GM12878 (cell line): ENCODE results near the gene ABR. TPM values are rescaled to one million over a fixed set of nuclear protein-coding genes. Genes with fewer than 3 reads are reported as not detected.

Source experiments
- ATAC-seq: fragments of 200-7000 bp; cut with Tn5 transposase; 3 replicates; pipeline ENCODE4 v1.9.1; 2020; ENCODE audit warnings: mild to moderate bottlenecking, moderate library complexity
- BruUV-seq: library from RNA; stranded (reverse); fragments of 400-500 nt; replicated peaks from 2 replicates; lab custom pipeline; 2021; lab: Mats Ljungman, UMichigan
- CTCF ChIA-PET: fragments of 300-600 bp; sonication (Branson Sonifier 250); formaldehyde crosslinking; extraction: SDS; loops from one replicate; lab custom pipeline; 2021; ENCODE audit warnings: inconsistent platforms; lab: Yijun Ruan, JAX
- POLR2A ChIA-PET: fragments of 350-600 bp; formaldehyde crosslinking; extraction: SDS; loops from one replicate; lab custom pipeline; 2021; ENCODE audit warnings: inconsistent platforms; lab: Charles Lee
- RAD21 ChIA-PET: fragments of 300-600 bp; sonication (Branson Sonifier 250); formaldehyde crosslinking; loops from one replicate; lab custom pipeline; 2023; ENCODE audit warnings: antibody characterized with exemption; ENCODE audit not compliant: unreplicated experiment; lab: Charles Lee
- SMC1A ChIA-PET: fragments of 300-600 bp; sonication (Branson Sonifier 250); formaldehyde crosslinking; loops from one replicate; lab custom pipeline; 2023; ENCODE audit not compliant: unreplicated experiment, uncharacterized antibody; lab: Charles Lee
- DNase-seq: peaks from one replicate; pipeline ENCODE4 v3.0.0-alpha.2; 2011; ENCODE audit warnings: low read depth, low spot score
- FAIRE-seq: peaks from 3 replicates; lab custom pipeline; 2011; peaks lifted over from hg19 to GRCh38; lab: Jason Lieb, UNC
- H2AFZ ChIP-seq: 2 replicates; pipeline ENCODE4 v1.6.0; 2011; ENCODE audit warnings: low read depth, low read length, control low read depth; ENCODE audit not compliant: control insufficient read depth
- H3K27ac ChIP-seq: 2 replicates; pipeline ENCODE4 v1.5.1; 2011; ENCODE audit warnings: control low read depth; ENCODE audit not compliant: control insufficient read depth, insufficient read depth
- H3K27me3 ChIP-seq, 2 experiments: replicated peaks in 1 of 2; 2 replicates each; pipeline versions ENCODE4 v1.6.0 to v1.6.1; 2011; ENCODE audit warnings: low read length in 1 of 2; ENCODE audit not compliant: control insufficient read depth in 2 of 2, insufficient read depth in 2 of 2
- H3K36me3 ChIP-seq, 2 experiments: 2 replicates each; pipeline ENCODE4 v1.5.1; 2011; ENCODE audit warnings: low read length in 1 of 2; ENCODE audit not compliant: control insufficient read depth in 2 of 2, insufficient read depth in 2 of 2
- H3K4me1 ChIP-seq: 2 replicates; pipeline ENCODE4 v1.6.1; 2011; ENCODE audit warnings: mild to moderate bottlenecking, low read length, moderate library complexity, mixed read lengths; ENCODE audit not compliant: control insufficient read depth, insufficient read depth
- H3K4me2 ChIP-seq: 2 replicates; pipeline ENCODE4 v1.6.0; 2011; ENCODE audit warnings: control low read depth; ENCODE audit not compliant: control insufficient read depth, insufficient read depth
- H3K4me3 ChIP-seq: fragments of 200-600 bp; sonication (generic); 2 replicates; pipeline ENCODE4 v1.5.1; 2016
- H3K79me2 ChIP-seq: 2 replicates; pipeline ENCODE4 v1.6.0; 2011; ENCODE audit warnings: low read length; ENCODE audit not compliant: control insufficient read depth, insufficient read depth
- H3K9ac ChIP-seq: 2 replicates; pipeline ENCODE4 v1.8.0; 2011; ENCODE audit warnings: low read length, control low read depth, mixed read lengths; ENCODE audit not compliant: control insufficient read depth, insufficient read depth
- H3K9me3 ChIP-seq: replicated peaks from 3 replicates; pipeline ENCODE4 v1.5.1; 2011; ENCODE audit warnings: mild to moderate bottlenecking, low read length; ENCODE audit not compliant: control insufficient read depth, insufficient read depth
- H4K20me1 ChIP-seq: 2 replicates; pipeline ENCODE4 v1.6.0; 2011; ENCODE audit not compliant: control insufficient read depth, insufficient read depth
- ATF7 ChIP-seq: fragments of 450-650 bp; IDR thresholded peaks from 2 replicates; pipeline ENCODE4 v1.6.1; 2016; ENCODE audit warnings: low read depth, mild to moderate bottlenecking
- MYC ChIP-seq: IDR thresholded peaks from 2 replicates; pipeline ENCODE4 v1.6.1; 2011; ENCODE audit warnings: mild to moderate bottlenecking, low read length, moderate library complexity, inconsistent platforms; ENCODE audit not compliant: insufficient read depth, insufficient replicate concordance, insufficient read length, severe bottlenecking
- SUZ12 ChIP-seq: fragments of 200-600 bp; sonication (generic); IDR thresholded peaks from one replicate; pipeline ENCODE4 v1.6.1; 2018; ENCODE audit warnings: antibody characterized with exemption, mild to moderate bottlenecking; ENCODE audit not compliant: unreplicated experiment
- ZBED1 ChIP-seq: IDR thresholded peaks from 2 replicates; pipeline ENCODE4 v1.6.1; 2016; ENCODE audit warnings: borderline replicate concordance
- WGBS: methylation state at CpG from one replicate; pipeline ENCODE4 v1.1.6; 2016; ENCODE audit warnings: low lambda C conversion rate; ENCODE audit not compliant: insufficient replicate concordance, insufficient coverage; ENCODE audit errors: missing lambda C conversion rate; 5-methylcytosine and 5-hydroxymethylcytosine counted together
- in situ Hi-C: fragments of 300-500 bp; cut with MboI; formaldehyde crosslinking; loops from 9 replicates; pipeline ENCODE4 v1.14.3; 2018; ENCODE audit warnings: mixed read lengths
- intact Hi-C: fragments of 100-400 bp; cut with micrococcal nuclease; formaldehyde crosslinking; loops from one replicate; pipeline ENCODE4 v1.14.2; 2022; ENCODE audit not compliant: unreplicated experiment
- polyA plus RNA-seq, 11 experiments: library from polyadenylated mRNA; depleted of rRNA in 4 of 11; unstranded in 6 of 11; stranded (reverse) in 5 of 11; fragments of >200 nt; fragmentation: Nextera tagmentation in 4 of 11; fragmentation: Illumina TruSeq in 1 of 11; extraction: Ambion mirVana in 4 of 11; extraction: Trizol in 1 of 11; gene quantifications; 1 replicate in 1 of 11; 2 replicates in 10 of 11; pipeline versions ENCODE4 v1.2.1 to v1.2.3, GENCODE V29; 2011 to 2016; ENCODE audit warnings: inconsistent platforms in 2 of 11, missing spikeins in 2 of 11, low read depth in 1 of 11
- total RNA-seq, 4 experiments: library from RNA; depleted of rRNA in 3 of 4; stranded (reverse); fragments of >200 nt in 3 of 4; fragmentation: Illumina TruSeq in 1 of 4; extraction: Trizol in 1 of 4; gene quantifications; 2 replicates each; pipeline versions ENCODE4 v1.2.1 to v1.2.3, GENCODE V29; 2013 to 2021
- TF ChIP-seq, protein P1 (sequence below): IDR thresholded peaks from 2 replicates; pipeline ENCODE4 v1.6.1; 2012; ENCODE audit warnings: mild to moderate bottlenecking, low read depth, low read length
- TF ChIP-seq, protein P2 (sequence below): fragments of 450-650 bp; formaldehyde crosslinking; IDR thresholded peaks from 2 replicates; pipeline ENCODE4 v1.5.0; 2022; ENCODE audit warnings: mild to moderate bottlenecking, missing genetic modification characterization

Gene ABR
- total and polyA plus RNA-seq, 10 of the 15 experiments (the other 5 are each of a cell fraction or from before 2014, with no cell fraction given), result 1.4 to 112 (median 30.0) TPM

DNA sequence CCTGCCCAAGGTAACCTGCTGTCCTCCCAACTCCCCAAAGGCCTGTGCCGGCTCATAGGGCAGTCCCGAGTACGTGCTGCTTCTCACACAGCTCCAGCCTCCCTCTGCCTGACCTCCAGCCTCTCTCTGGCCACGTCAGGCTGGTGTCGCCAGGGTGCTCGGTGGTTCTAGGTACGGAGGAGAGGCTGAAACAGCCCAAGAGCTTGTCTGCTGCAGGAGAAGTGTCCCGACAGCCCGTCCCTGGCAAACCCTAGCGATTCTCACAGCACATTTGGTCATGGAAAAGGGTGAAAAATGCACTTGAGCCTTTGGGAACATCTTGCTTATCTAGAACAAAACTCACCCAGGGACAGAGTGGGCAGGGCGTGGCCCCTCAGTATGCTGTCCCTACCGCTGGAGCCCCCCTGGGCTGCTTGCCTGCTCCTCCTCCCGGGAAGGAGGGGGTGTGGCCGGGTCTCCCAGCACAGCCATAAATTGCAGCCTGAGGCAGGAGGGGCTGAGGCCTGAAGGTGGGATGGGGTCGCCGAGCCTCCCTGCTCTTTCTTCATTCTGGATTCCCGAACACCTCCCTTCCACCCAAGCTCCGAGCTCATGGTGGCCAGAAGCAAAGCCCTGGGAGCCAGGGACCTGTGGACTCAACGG, 142.4 kb downstream of the ABR start:
- Histone ChIP-seq H3K27ac (no peak overlapping the region), H3K4me1 (no peaks in the 10 kb centered on the region), H2AFZ (no peak overlapping the region), H3K36me3 (peaks cover 10 to 15% of the 10 kb centered on the region in 2 experiments; a peak in 3 of 4 replicates), H3K9ac (no peak overlapping the region), H3K27me3 (no peaks in the 10 kb centered on the region), H3K4me3 (no peak overlapping the region), H3K79me2 (no peaks in the 10 kb centered on the region), H3K9me3 (no peaks in the 10 kb centered on the region), H3K4me2 (no peak overlapping the region), H4K20me1 (no peaks in the 10 kb centered on the region)
- FAIRE-seq, result no peak
- in situ Hi-C loops, result no loop called here
- intact Hi-C loops, result no loop called here
- BruUV-seq, result no TSS peak
- POLR2A ChIA-PET, result interaction anchor here (0.5 kb wide), 1 partner anchor 13 kb away, joined by 4 read pairs; no protein-coding TSS in a partner anchor
- 94% methylated on average over 19 of the region's 19 CpGs for WGBS
- CTCF ChIA-PET, result no interaction called here
- TF ChIP-seq, protein P1, sequence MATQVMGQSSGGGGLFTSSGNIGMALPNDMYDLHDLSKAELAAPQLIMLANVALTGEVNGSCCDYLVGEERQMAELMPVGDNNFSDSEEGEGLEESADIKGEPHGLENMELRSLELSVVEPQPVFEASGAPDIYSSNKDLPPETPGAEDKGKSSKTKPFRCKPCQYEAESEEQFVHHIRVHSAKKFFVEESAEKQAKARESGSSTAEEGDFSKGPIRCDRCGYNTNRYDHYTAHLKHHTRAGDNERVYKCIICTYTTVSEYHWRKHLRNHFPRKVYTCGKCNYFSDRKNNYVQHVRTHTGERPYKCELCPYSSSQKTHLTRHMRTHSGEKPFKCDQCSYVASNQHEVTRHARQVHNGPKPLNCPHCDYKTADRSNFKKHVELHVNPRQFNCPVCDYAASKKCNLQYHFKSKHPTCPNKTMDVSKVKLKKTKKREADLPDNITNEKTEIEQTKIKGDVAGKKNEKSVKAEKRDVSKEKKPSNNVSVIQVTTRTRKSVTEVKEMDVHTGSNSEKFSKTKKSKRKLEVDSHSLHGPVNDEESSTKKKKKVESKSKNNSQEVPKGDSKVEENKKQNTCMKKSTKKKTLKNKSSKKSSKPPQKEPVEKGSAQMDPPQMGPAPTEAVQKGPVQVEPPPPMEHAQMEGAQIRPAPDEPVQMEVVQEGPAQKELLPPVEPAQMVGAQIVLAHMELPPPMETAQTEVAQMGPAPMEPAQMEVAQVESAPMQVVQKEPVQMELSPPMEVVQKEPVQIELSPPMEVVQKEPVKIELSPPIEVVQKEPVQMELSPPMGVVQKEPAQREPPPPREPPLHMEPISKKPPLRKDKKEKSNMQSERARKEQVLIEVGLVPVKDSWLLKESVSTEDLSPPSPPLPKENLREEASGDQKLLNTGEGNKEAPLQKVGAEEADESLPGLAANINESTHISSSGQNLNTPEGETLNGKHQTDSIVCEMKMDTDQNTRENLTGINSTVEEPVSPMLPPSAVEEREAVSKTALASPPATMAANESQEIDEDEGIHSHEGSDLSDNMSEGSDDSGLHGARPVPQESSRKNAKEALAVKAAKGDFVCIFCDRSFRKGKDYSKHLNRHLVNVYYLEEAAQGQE, result no peak
- TF ChIP-seq MYC (no peak), ZBED1 (no peak), SUZ12 (no peak), ATF7 (no peak)
- TF ChIP-seq, protein P2, sequence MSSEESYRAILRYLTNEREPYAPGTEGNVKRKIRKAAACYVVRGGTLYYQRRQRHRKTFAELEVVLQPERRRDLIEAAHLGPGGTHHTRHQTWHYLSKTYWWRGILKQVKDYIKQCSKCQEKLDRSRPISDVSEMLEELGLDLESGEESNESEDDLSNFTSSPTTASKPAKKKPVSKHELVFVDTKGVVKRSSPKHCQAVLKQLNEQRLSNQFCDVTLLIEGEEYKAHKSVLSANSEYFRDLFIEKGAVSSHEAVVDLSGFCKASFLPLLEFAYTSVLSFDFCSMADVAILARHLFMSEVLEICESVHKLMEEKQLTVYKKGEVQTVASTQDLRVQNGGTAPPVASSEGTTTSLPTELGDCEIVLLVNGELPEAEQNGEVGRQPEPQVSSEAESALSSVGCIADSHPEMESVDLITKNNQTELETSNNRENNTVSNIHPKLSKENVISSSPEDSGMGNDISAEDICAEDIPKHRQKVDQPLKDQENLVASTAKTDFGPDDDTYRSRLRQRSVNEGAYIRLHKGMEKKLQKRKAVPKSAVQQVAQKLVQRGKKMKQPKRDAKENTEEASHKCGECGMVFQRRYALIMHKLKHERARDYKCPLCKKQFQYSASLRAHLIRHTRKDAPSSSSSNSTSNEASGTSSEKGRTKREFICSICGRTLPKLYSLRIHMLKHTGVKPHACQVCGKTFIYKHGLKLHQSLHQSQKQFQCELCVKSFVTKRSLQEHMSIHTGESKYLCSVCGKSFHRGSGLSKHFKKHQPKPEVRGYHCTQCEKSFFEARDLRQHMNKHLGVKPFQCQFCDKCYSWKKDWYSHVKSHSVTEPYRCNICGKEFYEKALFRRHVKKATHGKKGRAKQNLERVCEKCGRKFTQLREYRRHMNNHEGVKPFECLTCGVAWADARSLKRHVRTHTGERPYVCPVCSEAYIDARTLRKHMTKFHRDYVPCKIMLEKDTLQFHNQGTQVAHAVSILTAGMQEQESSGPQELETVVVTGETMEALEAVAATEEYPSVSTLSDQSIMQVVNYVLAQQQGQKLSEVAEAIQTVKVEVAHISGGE (CRISPR knock-in tag), result no peak
- no peak for ATAC-seq
- no peak for DNase-seq
- RAD21 ChIA-PET, result no interaction called here
- SMC1A ChIA-PET, result no interaction called here
